HEK293T (cell line): Measurements from ENCODE around the gene SLC6A19.

ENCODE experiments used
- CTCF ChIA-PET: fragments of 350-600 bp; formaldehyde crosslinking; extraction: SDS; loops from one replicate; lab custom pipeline; 2021; ENCODE audit warnings: antibody characterized with exemption, inconsistent platforms; lab: Yijun Ruan, JAX
- POLR2A ChIA-PET: fragments of 350-600 bp; formaldehyde crosslinking; extraction: SDS; loops from one replicate; lab custom pipeline; 2020; ENCODE audit warnings: antibody characterized with exemption, inconsistent platforms; lab: Yijun Ruan, JAX
- DNase-seq: peaks from one replicate; pipeline ENCODE4 v3.0.0; 2012; ENCODE audit warnings: mixed read lengths; ENCODE audit errors: extremely low spot score
- ARNT ChIP-seq: fragments of 450-650 bp; IDR thresholded peaks from 2 replicates; pipeline ENCODE4 v1.6.1; 2017; ENCODE audit warnings: mild to moderate bottlenecking
- BHLHE40 ChIP-seq: fragments of 450-650 bp; IDR thresholded peaks from 2 replicates; pipeline ENCODE4 v1.6.1; 2016; ENCODE audit warnings: mild to moderate bottlenecking, moderate library complexity, borderline replicate concordance
- CTBP1 ChIP-seq: fragments of 450-650 bp; IDR thresholded peaks from 2 replicates; pipeline ENCODE4 v1.6.1; 2016; ENCODE audit warnings: borderline replicate concordance
- ELF4 ChIP-seq: fragments of 450-650 bp; IDR thresholded peaks from 2 replicates; pipeline ENCODE4 v1.6.1; 2017; ENCODE audit warnings: antibody characterized with exemption
- FOXA1 ChIP-seq: fragments of 450-650 bp; IDR thresholded peaks from 2 replicates; pipeline ENCODE4 v1.6.1; 2016; ENCODE audit warnings: mild to moderate bottlenecking
- FOXK2 ChIP-seq: fragments of 450-650 bp; IDR thresholded peaks from 2 replicates; pipeline ENCODE4 v1.6.1; 2016; ENCODE audit warnings: mild to moderate bottlenecking
- FOXM1 ChIP-seq: fragments of 450-650 bp; IDR thresholded peaks from 2 replicates; pipeline ENCODE4 v1.6.1; 2017; ENCODE audit warnings: mild to moderate bottlenecking, borderline replicate concordance
- HDGF ChIP-seq: fragments of 450-650 bp; IDR thresholded peaks from 2 replicates; pipeline ENCODE4 v1.6.1; 2017; ENCODE audit warnings: antibody characterized with exemption, borderline replicate concordance
- L3MBTL2 ChIP-seq: fragments of 450-650 bp; conservative IDR thresholded peaks from 2 replicates; pipeline ENCODE4 v1.6.1; 2016; ENCODE audit warnings: mild to moderate bottlenecking
- LEF1 ChIP-seq: fragments of 450-650 bp; IDR thresholded peaks from 2 replicates; pipeline ENCODE4 v1.6.1; 2017; ENCODE audit warnings: mild to moderate bottlenecking, borderline replicate concordance
- NFRKB ChIP-seq: fragments of 450-650 bp; IDR thresholded peaks from 2 replicates; pipeline ENCODE4 v1.6.1; 2016; ENCODE audit warnings: mild to moderate bottlenecking, moderate library complexity
- SP1 ChIP-seq: fragments of 450-650 bp; IDR thresholded peaks from 2 replicates; pipeline ENCODE4 v1.6.1; 2017
- SUZ12 ChIP-seq: fragments of 450-650 bp; IDR thresholded peaks from 2 replicates; pipeline ENCODE4 v1.6.1; 2016; ENCODE audit warnings: mild to moderate bottlenecking
- TARDBP ChIP-seq: fragments of 450-650 bp; IDR thresholded peaks from 2 replicates; pipeline ENCODE4 v1.6.1; 2016
- ZNF384 ChIP-seq: fragments of 450-650 bp; IDR thresholded peaks from 2 replicates; pipeline ENCODE4 v1.6.1; 2016
- TF ChIP-seq, protein P1 (sequence below): fragments of 450-650 bp; IDR thresholded peaks from 2 replicates; pipeline ENCODE4 v1.6.1; 2016

Gene SLC6A19

GRCh38 chr5:1217596-1218206, 16.3 kb downstream of the SLC6A19 start:
- no peak for DNase-seq
- CTCF ChIA-PET = no interaction called here
- POLR2A ChIA-PET = no interaction called here
- no peak for TF ChIP-seq FOXM1
- no peak for TF ChIP-seq LEF1
- no peak for TF ChIP-seq SUZ12
- peak; percentile 23; the same call in 1 of the 2 replicates for TF ChIP-seq L3MBTL2

DNA sequence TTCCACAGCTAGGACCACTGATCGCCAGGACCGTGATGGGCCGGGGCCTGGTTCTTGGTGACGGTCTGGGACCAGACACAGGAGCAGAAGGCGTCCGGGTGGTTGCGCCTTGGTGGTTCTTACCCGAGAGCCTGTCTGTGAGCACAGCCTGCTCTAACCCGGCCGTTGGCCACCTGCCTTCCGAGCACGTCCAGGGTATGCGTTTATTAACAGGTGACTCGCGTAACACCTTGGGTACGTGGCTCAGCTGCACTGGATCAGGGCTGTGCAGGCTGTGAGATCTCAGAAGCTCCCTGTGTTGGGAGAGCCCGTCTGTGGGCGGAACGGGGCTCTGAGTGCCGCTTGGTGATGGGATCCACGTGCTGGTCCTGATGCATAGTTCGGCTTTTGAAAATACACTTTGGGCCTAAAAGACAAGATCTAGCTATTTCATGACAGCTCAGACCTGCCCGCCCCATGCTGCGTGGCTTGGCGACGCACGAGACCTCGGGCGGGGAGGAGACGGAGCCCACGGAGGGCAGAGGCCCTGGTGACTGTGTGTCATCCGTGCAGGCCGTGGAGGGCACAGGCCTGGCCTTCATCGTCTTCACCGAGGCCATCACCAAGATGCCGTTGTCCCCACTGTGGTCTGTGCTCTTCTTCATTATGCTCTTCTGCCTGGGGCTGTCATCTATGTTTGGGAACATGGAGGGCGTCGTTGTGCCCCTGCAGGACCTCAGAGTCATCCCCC, 17.1 kb downstream of the SLC6A19 start:
- no peak for DNase-seq
- TF ChIP-seq BHLHE40 (no peak), ARNT (no peak), CTBP1 (no peak), FOXM1 (no peak), L3MBTL2 (no peak), FOXA1 (no peak)
- CTCF ChIA-PET = no interaction called here
- POLR2A ChIA-PET = no interaction called here

- POLR2A ChIA-PET = no interaction called here
- no peak for TF ChIP-seq SP1
- no peak for TF ChIP-seq CTBP1
- TF ChIP-seq ARNT = no peak
- TF ChIP-seq HDGF = no peak
- no peak for TF ChIP-seq FOXM1
- TF ChIP-seq SUZ12 = no peak
- TF ChIP-seq, protein P1, sequence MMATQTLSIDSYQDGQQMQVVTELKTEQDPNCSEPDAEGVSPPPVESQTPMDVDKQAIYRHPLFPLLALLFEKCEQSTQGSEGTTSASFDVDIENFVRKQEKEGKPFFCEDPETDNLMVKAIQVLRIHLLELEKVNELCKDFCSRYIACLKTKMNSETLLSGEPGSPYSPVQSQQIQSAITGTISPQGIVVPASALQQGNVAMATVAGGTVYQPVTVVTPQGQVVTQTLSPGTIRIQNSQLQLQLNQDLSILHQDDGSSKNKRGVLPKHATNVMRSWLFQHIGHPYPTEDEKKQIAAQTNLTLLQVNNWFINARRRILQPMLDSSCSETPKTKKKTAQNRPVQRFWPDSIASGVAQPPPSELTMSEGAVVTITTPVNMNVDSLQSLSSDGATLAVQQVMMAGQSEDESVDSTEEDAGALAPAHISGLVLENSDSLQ = no peak
- TF ChIP-seq TARDBP = no peak
- no peak for TF ChIP-seq FOXA1
- TF ChIP-seq FOXK2 = no peak
- TF ChIP-seq ELF4 = no peak
- TF ChIP-seq L3MBTL2 = no peak
- TF ChIP-seq BHLHE40 = no peak
- no peak for TF ChIP-seq NFRKB
- TF ChIP-seq ZNF384 = no peak
- TF ChIP-seq LEF1 = no peak
- CTCF ChIA-PET = no interaction called here
- DNase-seq = no peak
Observed at GRCh38 chr5:1219098-1219767, 17.8 kb downstream of the SLC6A19 start.

GRCh38 chr5:1219768-1220100, 18.3 kb downstream of the SLC6A19 start:
- no peak for DNase-seq
- ChIA-PET CTCF (no interaction called here), POLR2A (no interaction called here)
- TF ChIP-seq HDGF (no peak), SP1 (no peak), CTBP1 (no peak)

DNA sequence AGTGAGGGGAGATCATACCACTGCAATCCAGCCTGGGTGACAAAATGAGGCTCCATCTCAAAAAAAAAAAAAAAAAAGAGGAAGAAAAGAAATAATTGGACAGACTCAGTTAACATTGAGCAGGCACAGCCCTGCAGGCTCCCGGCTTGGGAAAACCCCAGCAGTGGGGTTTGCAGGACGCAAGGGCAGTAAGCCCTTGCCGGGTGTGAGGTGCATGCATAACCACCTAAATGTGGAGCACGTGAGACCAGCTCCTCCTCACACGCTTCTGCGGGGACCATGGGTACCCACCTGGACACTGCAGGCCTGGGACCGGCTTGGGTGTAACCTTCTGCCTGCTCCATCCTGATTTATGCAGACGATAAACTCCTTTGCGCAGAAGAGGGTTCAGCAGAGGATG, 19.0 kb downstream of the SLC6A19 start:
- CTCF ChIA-PET = no interaction called here
- no peak for DNase-seq
- POLR2A ChIA-PET = no interaction called here
- TF ChIP-seq L3MBTL2 (no peak), LEF1 (no peak)

DNA sequence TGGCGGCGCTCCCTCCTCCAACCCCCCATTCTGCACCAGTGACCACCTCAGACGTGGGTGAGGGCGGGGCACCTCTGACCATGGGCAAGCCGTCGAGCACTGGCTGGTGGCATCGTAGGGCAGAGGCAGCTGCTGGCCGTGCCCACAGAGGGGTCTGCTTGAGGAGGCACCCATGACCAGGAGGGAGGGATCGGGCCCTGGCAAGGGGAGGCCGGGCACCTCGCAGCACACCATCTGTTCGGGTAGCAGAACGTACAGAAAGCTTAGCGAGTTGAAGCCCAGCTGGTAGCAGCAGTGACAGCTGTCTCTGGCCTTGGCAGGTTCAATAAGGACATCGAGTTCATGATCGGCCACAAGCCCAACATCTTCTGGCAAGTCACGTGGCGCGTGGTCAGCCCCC, 19.4 kb downstream of the SLC6A19 start:
- no peak for TF ChIP-seq FOXA1
- TF ChIP-seq ELF4 = no peak
- TF ChIP-seq NFRKB = no peak
- no peak for TF ChIP-seq LEF1
- no peak for TF ChIP-seq BHLHE40
- no peak for TF ChIP-seq L3MBTL2
- TF ChIP-seq CTBP1 = no peak
- no peak for TF ChIP-seq ARNT
- TF ChIP-seq ZNF384 = no peak
- TF ChIP-seq, protein P1 = no peak
- no peak for TF ChIP-seq SUZ12
- no peak for TF ChIP-seq SP1
- no peak for TF ChIP-seq FOXM1
- TF ChIP-seq FOXK2 = no peak
- TF ChIP-seq HDGF = no peak
- TF ChIP-seq TARDBP = no peak
- ChIA-PET POLR2A (no interaction called here), CTCF (no interaction called here)
- no peak for DNase-seq

GRCh38 chr5:1221721-1222120, 20.3 kb downstream of the SLC6A19 start:
- TF ChIP-seq FOXK2 (no peak), ZNF384 (no peak), FOXA1 (no peak), FOXM1 (no peak), TARDBP (no peak), SUZ12 (no peak), SP1 (no peak), LEF1 (no peak), ELF4 (no peak), L3MBTL2 (no peak)
- TF ChIP-seq, protein P1 = no peak
- ChIA-PET POLR2A (no interaction called here), CTCF (no interaction called here)
- no peak for DNase-seq
